H9 (cell line): ENCODE results near the gene PDHA2. TPM values are rescaled to one million over a fixed set of nuclear protein-coding genes. Genes with fewer than 3 reads are reported as not detected.

Experiments used
- DNase-seq: peaks from one replicate; pipeline ENCODE4 v3.0.0-alpha.2; 2017
- H2AFZ ChIP-seq: one replicate; pipeline ENCODE4 v1.6.1; 2013; ENCODE audit warnings: mild to moderate bottlenecking, low read length, control low read depth, moderate library complexity
- H2AK5ac ChIP-seq: 2 replicates; pipeline ENCODE4 v1.6.1; 2013; ENCODE audit warnings: low read length, control low read depth, mixed read lengths; ENCODE audit not compliant: insufficient read length
- H2BK120ac ChIP-seq: one replicate; pipeline ENCODE4 v1.6.1; 2013; ENCODE audit warnings: low read depth, mild to moderate bottlenecking, low read length, control low read depth, inconsistent platforms; ENCODE audit not compliant: poor library complexity, severe bottlenecking
- H2BK12ac ChIP-seq: 2 replicates; pipeline ENCODE4 v1.6.1; 2013; ENCODE audit warnings: low read length, control low read depth, mixed read lengths, low read depth; ENCODE audit not compliant: insufficient read length
- H2BK15ac ChIP-seq: 2 replicates; pipeline ENCODE4 v1.6.1; 2013; ENCODE audit warnings: low read depth, low read length, control low read depth
- H2BK20ac ChIP-seq: one replicate; pipeline ENCODE4 v1.6.1; 2013; ENCODE audit warnings: low read depth, mild to moderate bottlenecking, low read length, control low read depth, inconsistent platforms; ENCODE audit not compliant: poor library complexity, severe bottlenecking
- H2BK5ac ChIP-seq: 2 replicates; pipeline ENCODE4 v1.6.1; 2013; ENCODE audit warnings: low read length, control low read depth, mixed read lengths; ENCODE audit not compliant: insufficient read length
- H3K14ac ChIP-seq: 2 replicates; pipeline ENCODE4 v1.6.1; 2013; ENCODE audit warnings: low read length, control low read depth; ENCODE audit not compliant: insufficient read depth
- H3K18ac ChIP-seq: 2 replicates; pipeline ENCODE4 v1.6.1; 2013; ENCODE audit warnings: low read depth, mild to moderate bottlenecking, mixed read lengths, low read length, control low read depth; ENCODE audit not compliant: insufficient read length
- H3K23ac ChIP-seq: 2 replicates; pipeline ENCODE4 v1.6.1; 2013; ENCODE audit warnings: low read length, control low read depth, mixed read lengths, low read depth; ENCODE audit not compliant: insufficient read length
- H3K23me2 ChIP-seq: 2 replicates; pipeline ENCODE4 v1.6.1; 2013; ENCODE audit warnings: low read depth, mild to moderate bottlenecking, mixed read lengths, low read length, control low read depth; ENCODE audit not compliant: insufficient read length, poor library complexity, severe bottlenecking
- H3K27ac ChIP-seq: 2 replicates; pipeline ENCODE4 v1.5.1; 2013; ENCODE audit warnings: low read length, control low read depth, mixed read lengths, low read depth; ENCODE audit not compliant: insufficient read length
- H3K27me3 ChIP-seq: 2 replicates; pipeline ENCODE4 v1.6.1; 2013; ENCODE audit warnings: low read length, control low read depth, inconsistent platforms; ENCODE audit not compliant: insufficient read depth
- H3K4ac ChIP-seq: 2 replicates; pipeline ENCODE4 v1.6.1; 2013; ENCODE audit warnings: low read depth, mild to moderate bottlenecking, control low read depth, inconsistent platforms, low read length, moderate library complexity
- H3K4me1 ChIP-seq: 2 replicates; pipeline ENCODE4 v1.6.1; 2013; ENCODE audit warnings: low read length, control low read depth, inconsistent platforms; ENCODE audit not compliant: insufficient read depth
- H3K4me2 ChIP-seq: 2 replicates; pipeline ENCODE4 v1.6.1; 2013; ENCODE audit warnings: low read length, control low read depth, mixed read lengths; ENCODE audit not compliant: insufficient read length, insufficient read depth
- H3K56ac ChIP-seq: 2 replicates; pipeline ENCODE4 v1.6.1; 2013; ENCODE audit warnings: low read depth, mild to moderate bottlenecking, mixed read lengths, low read length, control low read depth; ENCODE audit not compliant: insufficient read length
- H3K79me1 ChIP-seq: 2 replicates; pipeline ENCODE4 v1.6.1; 2013; ENCODE audit warnings: low read depth, mild to moderate bottlenecking, moderate library complexity, low read length, control low read depth, inconsistent platforms; ENCODE audit not compliant: insufficient read depth, poor library complexity, severe bottlenecking
- H3K79me2 ChIP-seq: 2 replicates; pipeline ENCODE4 v1.6.1; 2013; ENCODE audit warnings: low read length, control low read depth, inconsistent platforms; ENCODE audit not compliant: insufficient read depth
- H3K9ac ChIP-seq: 2 replicates; pipeline ENCODE4 v1.6.1; 2013; ENCODE audit warnings: low read length, control low read depth, mixed read lengths; ENCODE audit not compliant: insufficient read length; ENCODE audit errors: extremely low read depth
- H3K9me3 ChIP-seq: one replicate; pipeline ENCODE4 v1.6.1; 2013; ENCODE audit warnings: low read depth, low read length, inconsistent platforms; ENCODE audit not compliant: control insufficient read depth
- H3T11ph ChIP-seq: one replicate; pipeline ENCODE4 v1.6.1; 2013; ENCODE audit warnings: mild to moderate bottlenecking, low read length, control low read depth, inconsistent platforms
- H4K20me1 ChIP-seq: one replicate; pipeline ENCODE4 v1.6.1; 2013; ENCODE audit not compliant: control insufficient read depth, insufficient read length, insufficient read depth
- H4K5ac ChIP-seq: 2 replicates; pipeline ENCODE4 v1.6.1; 2013; ENCODE audit warnings: low read depth, mild to moderate bottlenecking, mixed read lengths, low read length, control low read depth; ENCODE audit not compliant: insufficient read length
- H4K8ac ChIP-seq: replicated peaks from 2 replicates; pipeline ENCODE4 v1.6.1; 2013; ENCODE audit warnings: low read length, control low read depth, mixed read lengths, low read depth; ENCODE audit not compliant: insufficient read length
- H4K91ac ChIP-seq: 2 replicates; pipeline ENCODE4 v1.6.1; 2013; ENCODE audit warnings: low read depth, mild to moderate bottlenecking, moderate library complexity, mixed read lengths, low read length, control low read depth; ENCODE audit not compliant: insufficient read length
- H3K27ac Mint-ChIP-seq, 3 experiments: 2 replicates in 2 of 3; 3 replicates in 1 of 3; pipeline ENCODE4 v1.8.0; 2020 to 2021; ENCODE audit warnings: mixed read lengths in 3 of 3, mild to moderate bottlenecking in 1 of 3, moderate library complexity in 1 of 3
- H3K27me3 Mint-ChIP-seq: 2 replicates; pipeline ENCODE4 v1.8.0; 2021; ENCODE audit warnings: low read depth, mild to moderate bottlenecking, moderate library complexity, mixed read lengths
- H3K36me3 Mint-ChIP-seq, 3 experiments: 2 replicates in 2 of 3; 3 replicates in 1 of 3; pipeline ENCODE4 v1.8.0; 2020 to 2021; ENCODE audit warnings: low read depth in 3 of 3, mixed read lengths in 3 of 3; ENCODE audit not compliant: insufficient read depth in 1 of 3
- H3K4me1 Mint-ChIP-seq, 2 experiments: 2 replicates each; pipeline ENCODE4 v1.8.0; 2020; ENCODE audit warnings: mixed read lengths in 2 of 2
- H3K4me3 Mint-ChIP-seq, 2 experiments: 2 replicates in 1 of 2; 3 replicates in 1 of 2; pipeline ENCODE4 v1.8.0; 2020 to 2021; ENCODE audit warnings: mild to moderate bottlenecking in 2 of 2, mixed read lengths in 2 of 2, moderate library complexity in 1 of 2
- H3K9me3 Mint-ChIP-seq, 2 experiments: 2 replicates in 1 of 2; 3 replicates in 1 of 2; pipeline ENCODE4 v1.8.0; 2020; ENCODE audit warnings: mild to moderate bottlenecking in 2 of 2, mixed read lengths in 2 of 2, moderate library complexity in 1 of 2
- total RNA-seq: library from RNA; stranded (reverse); gene quantifications from 2 replicates; pipeline ENCODE4 v1.2.1, GENCODE V29; 2021
- TF ChIP-seq, protein P1 (sequence below): fragments of 200-600 bp; sonication (generic); conservative IDR thresholded peaks from 3 replicates; pipeline ENCODE4 v1.8.0; 2021; ENCODE audit warnings: antibody characterized with exemption, mild to moderate bottlenecking

PDHA2 gene
- total RNA-seq, 1 experiment from 2014 or later = not detected

DNA sequence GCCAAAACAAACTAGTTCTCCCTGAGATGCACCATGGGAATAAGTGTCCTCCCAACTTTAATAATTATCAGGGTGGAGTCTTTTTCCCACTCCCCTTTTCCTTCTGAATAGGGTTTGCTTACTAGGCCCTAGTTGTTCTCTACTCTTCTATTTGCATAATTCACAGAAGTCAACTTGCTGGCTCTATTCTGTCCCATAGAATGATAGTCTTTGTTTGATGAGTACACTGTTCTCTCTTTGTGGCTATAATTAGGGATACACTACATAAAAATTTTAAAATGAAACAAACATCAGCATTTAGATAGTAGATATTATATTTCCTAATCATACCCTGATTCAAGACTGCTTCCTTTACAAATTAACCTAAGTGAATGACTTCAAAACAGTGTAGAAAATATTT lies 10.3 kb downstream of the PDHA2 start:
- no peak overlapping the region for H3T11ph ChIP-seq
- no peaks in the 10 kb centered on the region for H3K4me1 Mint-ChIP-seq
- H2AFZ ChIP-seq = no peak overlapping the region
- H2BK12ac ChIP-seq = no peak overlapping the region
- no peak overlapping the region for H3K27ac Mint-ChIP-seq
- H3K4me2 ChIP-seq = no peak overlapping the region
- H3K79me2 ChIP-seq = no peaks in the 10 kb centered on the region
- no peak overlapping the region for H4K91ac ChIP-seq
- H3K36me3 Mint-ChIP-seq = no peaks in the 10 kb centered on the region
- TF ChIP-seq, protein P1, sequence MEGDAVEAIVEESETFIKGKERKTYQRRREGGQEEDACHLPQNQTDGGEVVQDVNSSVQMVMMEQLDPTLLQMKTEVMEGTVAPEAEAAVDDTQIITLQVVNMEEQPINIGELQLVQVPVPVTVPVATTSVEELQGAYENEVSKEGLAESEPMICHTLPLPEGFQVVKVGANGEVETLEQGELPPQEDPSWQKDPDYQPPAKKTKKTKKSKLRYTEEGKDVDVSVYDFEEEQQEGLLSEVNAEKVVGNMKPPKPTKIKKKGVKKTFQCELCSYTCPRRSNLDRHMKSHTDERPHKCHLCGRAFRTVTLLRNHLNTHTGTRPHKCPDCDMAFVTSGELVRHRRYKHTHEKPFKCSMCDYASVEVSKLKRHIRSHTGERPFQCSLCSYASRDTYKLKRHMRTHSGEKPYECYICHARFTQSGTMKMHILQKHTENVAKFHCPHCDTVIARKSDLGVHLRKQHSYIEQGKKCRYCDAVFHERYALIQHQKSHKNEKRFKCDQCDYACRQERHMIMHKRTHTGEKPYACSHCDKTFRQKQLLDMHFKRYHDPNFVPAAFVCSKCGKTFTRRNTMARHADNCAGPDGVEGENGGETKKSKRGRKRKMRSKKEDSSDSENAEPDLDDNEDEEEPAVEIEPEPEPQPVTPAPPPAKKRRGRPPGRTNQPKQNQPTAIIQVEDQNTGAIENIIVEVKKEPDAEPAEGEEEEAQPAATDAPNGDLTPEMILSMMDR = no peak
- no peak overlapping the region for H3K27ac ChIP-seq
- H3K4ac ChIP-seq = no peak overlapping the region
- H3K23ac ChIP-seq = no peak overlapping the region
- no peaks in the 10 kb centered on the region for H3K9me3 Mint-ChIP-seq
- no peak for DNase-seq
- no peak overlapping the region for H2BK120ac ChIP-seq
- H3K27me3 Mint-ChIP-seq = no peaks in the 10 kb centered on the region
- H3K56ac ChIP-seq = no peak overlapping the region
- H3K79me1 ChIP-seq = no peaks in the 10 kb centered on the region
- H3K9me3 ChIP-seq = no peaks in the 10 kb centered on the region
- no peak overlapping the region for H3K4me3 Mint-ChIP-seq
- H3K9ac ChIP-seq = no peak overlapping the region
- H2AK5ac ChIP-seq = no peak overlapping the region
- no peaks in the 10 kb centered on the region for H3K23me2 ChIP-seq
- no peak overlapping the region for H4K5ac ChIP-seq
- no peaks in the 10 kb centered on the region for H3K4me1 ChIP-seq
- H2BK5ac ChIP-seq = no peak overlapping the region
- no peaks in the 10 kb centered on the region for H3K27me3 ChIP-seq
- H3K14ac ChIP-seq = no peak overlapping the region
- H2BK15ac ChIP-seq = no peak overlapping the region
- no peak overlapping the region for H3K18ac ChIP-seq
- H4K20me1 ChIP-seq = no peaks in the 10 kb centered on the region
- H4K8ac ChIP-seq = no peak overlapping the region
- no peak overlapping the region for H2BK20ac ChIP-seq
